Measurements from ENCODE around the gene TPT1. TPM values are rescaled to one million over a fixed set of nuclear protein-coding genes. Genes with fewer than 3 reads are reported as not detected.

Gene TPT1
- total RNA-seq, 1 donor: 5,269 TPM

- no peak for DNase-seq (ENCODE audit: low read depth)
These were observed 1.6 kb downstream of the TPT1 start for GRCh38 chr13:45339399-45339798.

GRCh38 chr13:45337803-45338202, 3.2 kb downstream of the TPT1 start:
- H3K4me3 ChIP-seq (ENCODE audit: low read depth, low read length): peak overlapping the region; percentile 84
- no peak for TF ChIP-seq CTCF (IDR thresholded peaks at IDR 0.05; ENCODE audit: insufficient read depth, low read length)
- no peak for DNase-seq (ENCODE audit: low read depth)

More at GRCh38 chr13:45339399-45339798, 1.6 kb downstream of the TPT1 start:
- peak overlapping the region; percentile 84 for H3K4me3 ChIP-seq (ENCODE audit: low read depth, low read length)
- TF ChIP-seq CTCF (IDR thresholded peaks at IDR 0.05; ENCODE audit: insufficient read depth, low read length): no peak

GRCh38 chr13:45337395-45337794, 3.6 kb downstream of the TPT1 start:
- peak overlapping the region; percentile 32 for H3K4me3 ChIP-seq (ENCODE audit: low read depth, low read length)
- peak; percentile 22 for DNase-seq (ENCODE audit: low read depth)
- TF ChIP-seq CTCF (IDR thresholded peaks at IDR 0.05; ENCODE audit: insufficient read depth, low read length): no peak

- H3K4me3 ChIP-seq (ENCODE audit: low read depth, low read length): no peak overlapping the region
- TF ChIP-seq CTCF (IDR thresholded peaks at IDR 0.05; ENCODE audit: insufficient read depth, low read length): no peak
- peak; percentile 32 for DNase-seq (ENCODE audit: low read depth)
These were observed 4.8 kb downstream of the TPT1 start for GRCh38 chr13:45336025-45336800.

- no peak for TF ChIP-seq CTCF (IDR thresholded peaks at IDR 0.05; ENCODE audit: insufficient read depth, low read length)
- no peak overlapping the region for H3K4me3 ChIP-seq (ENCODE audit: low read depth, low read length)
- DNase-seq (ENCODE audit: low read depth): peak; percentile 30
These were observed 5.5 kb downstream of the TPT1 start for GRCh38 chr13:45335397-45336024.

GRCh38 chr13:45333977-45334922, 6.7 kb downstream of the TPT1 start:
- TF ChIP-seq CTCF (IDR thresholded peaks at IDR 0.05; ENCODE audit: insufficient read depth, low read length): no peak
- no peak overlapping the region for H3K4me3 ChIP-seq (ENCODE audit: low read depth, low read length)
- DNase-seq (ENCODE audit: low read depth): peak; percentile 57
